Epithelial cell of proximal tubule (primary cell): ENCODE results near the gene STXBP2. TPM values are rescaled to one million over a fixed set of nuclear protein-coding genes. Genes with fewer than 3 reads are reported as not detected.

Source experiments
- DNase-seq: peaks from one replicate; pipeline ENCODE4 v3.0.0-alpha.2; 2011; ENCODE audit warnings: low read depth
- H3K4me3 ChIP-seq: 2 replicates; pipeline ENCODE4 v1.5.1; 2011; ENCODE audit warnings: low read depth, mild to moderate bottlenecking, low read length
- CTCF ChIP-seq: conservative IDR thresholded peaks from 2 replicates; pipeline ENCODE4 v1.5.1; 2012; ENCODE audit warnings: low read depth, mild to moderate bottlenecking, low read length
- total RNA-seq: library from RNA; depleted of rRNA; stranded (reverse); fragments of >200 nt; gene quantifications from 2 replicates; pipeline ENCODE4 v1.2.3, GENCODE V29; 2015

Gene STXBP2
- total RNA-seq, 1 donor from 2014 or later: 49.4 TPM

GRCh38 chr19:7657131-7657751 is 20.3 kb downstream of the STXBP2 start:
- no peak overlapping the region for H3K4me3 ChIP-seq
- no peak for TF ChIP-seq CTCF
- DNase-seq: no peak

- H3K4me3 ChIP-seq: no peak overlapping the region
- DNase-seq: no peak
- TF ChIP-seq CTCF: no peak
Observed at GRCh38 chr19:7658219-7658686, 21.3 kb downstream of the STXBP2 start.

GRCh38 chr19:7661744-7662538 is 25.0 kb downstream of the STXBP2 start:
- H3K4me3 ChIP-seq: no peak overlapping the region
- DNase-seq: no peak
- no peak for TF ChIP-seq CTCF

- TF ChIP-seq CTCF: no peak
- H3K4me3 ChIP-seq: no peak overlapping the region
Observed at GRCh38 chr19:7662657-7663056, 25.7 kb downstream of the STXBP2 start.

GRCh38 chr19:7663706-7664105 is 26.8 kb downstream of the STXBP2 start:
- no peak for DNase-seq
- no peak for TF ChIP-seq CTCF
- no peak overlapping the region for H3K4me3 ChIP-seq

More at GRCh38 chr19:7662657-7663056, 25.7 kb downstream of the STXBP2 start:
- DNase-seq: no peak

- H3K4me3 ChIP-seq: no peak overlapping the region
- no peak for DNase-seq
- TF ChIP-seq CTCF: no peak
Observed at GRCh38 chr19:7665076-7665475, 28.2 kb downstream of the STXBP2 start.
